IMR-90 (cell line): ENCODE measurements around the gene PCBD1. TPM values are rescaled to one million over a fixed set of nuclear protein-coding genes. Genes with fewer than 3 reads are reported as not detected.
A peak's percentile ranks its signal among the peaks of the same experiment; 100 is the strongest.

Experiments
- ATAC-seq: fragments of 200-7000 bp; cut with Tn5 transposase; 2 replicates; pipeline ENCODE4 v1.9.1; 2020; ENCODE audit warnings: low read depth, mild to moderate bottlenecking, moderate library complexity
- BruUV-seq: library from RNA; stranded (reverse); fragments of 400-500 nt; replicated peaks from 2 replicates; lab custom pipeline; 2021; lab: Mats Ljungman, UMichigan
- CTCF ChIA-PET: fragments of 300-600 bp; formaldehyde crosslinking; extraction: SDS; loops from one replicate; lab custom pipeline; 2021; ENCODE audit warnings: antibody characterized with exemption; lab: Yijun Ruan, JAX
- POLR2A ChIA-PET: fragments of 300-600 bp; sonication (Branson Sonifier 250); formaldehyde crosslinking; loops from one replicate; lab custom pipeline; 2022; ENCODE audit warnings: antibody characterized with exemption; ENCODE audit not compliant: unreplicated experiment; lab: Charles Lee
- DNase-seq: peaks from one replicate; pipeline ENCODE4 v3.0.0; 2013
- H2AFZ ChIP-seq: replicated peaks from 2 replicates; pipeline ENCODE3; 2013; ENCODE audit warnings: low read length, mild to moderate bottlenecking; ENCODE audit not compliant: poor library complexity
- H2AK5ac ChIP-seq: 2 replicates; pipeline ENCODE4 v1.6.1; 2013; ENCODE audit warnings: low read depth, low read length, inconsistent platforms
- H2AK9ac ChIP-seq: replicated peaks from 2 replicates; pipeline ENCODE3; 2013; ENCODE audit warnings: mild to moderate bottlenecking, low read depth, low read length, moderate library complexity; ENCODE audit not compliant: poor library complexity
- H2BK120ac ChIP-seq: 2 replicates; pipeline ENCODE4 v1.6.1; 2013; ENCODE audit warnings: low read depth, low read length, inconsistent platforms
- H2BK15ac ChIP-seq: 3 replicates; pipeline ENCODE4 v1.6.1; 2013; ENCODE audit warnings: low read depth, low read length, inconsistent platforms
- H2BK20ac ChIP-seq: 2 replicates; pipeline ENCODE4 v1.6.1; 2013; ENCODE audit warnings: low read depth, mild to moderate bottlenecking, inconsistent platforms, low read length, moderate library complexity
- H2BK5ac ChIP-seq: 2 replicates; pipeline ENCODE4 v1.6.1; 2013; ENCODE audit warnings: mild to moderate bottlenecking, low read depth, low read length, inconsistent platforms; ENCODE audit not compliant: poor library complexity, severe bottlenecking
- H3K14ac ChIP-seq: replicated peaks from 2 replicates; pipeline ENCODE4 v1.6.1; 2013; ENCODE audit warnings: low read depth, low read length, inconsistent platforms
- H3K18ac ChIP-seq: 2 replicates; pipeline ENCODE4 v1.6.1; 2013; ENCODE audit warnings: low read depth, low read length, control low read depth
- H3K23ac ChIP-seq: 2 replicates; pipeline ENCODE4 v1.6.1; 2013; ENCODE audit warnings: low read depth, low read length, inconsistent platforms
- H3K27ac ChIP-seq: 2 replicates; pipeline ENCODE4 v1.5.1; 2013; ENCODE audit warnings: mild to moderate bottlenecking, control low read depth, low read length; ENCODE audit not compliant: insufficient read depth
- H3K27me3 ChIP-seq: 2 replicates; pipeline ENCODE4 v1.6.1; 2013; ENCODE audit warnings: low read length; ENCODE audit not compliant: control insufficient read depth, insufficient read depth
- H3K36me3 ChIP-seq: 2 replicates; pipeline ENCODE4 v1.6.1; 2013; ENCODE audit warnings: low read length, mixed read lengths; ENCODE audit not compliant: control insufficient read depth, insufficient read depth
- H3K4ac ChIP-seq: 2 replicates; pipeline ENCODE4 v1.6.1; 2013; ENCODE audit warnings: low read depth, low read length, inconsistent platforms
- H3K4me1 ChIP-seq: 2 replicates; pipeline ENCODE4 v1.6.1; 2013; ENCODE audit warnings: low read length, mixed read lengths; ENCODE audit not compliant: control insufficient read depth, insufficient read depth
- H3K4me2 ChIP-seq: 2 replicates; pipeline ENCODE4 v1.6.1; 2013; ENCODE audit warnings: low read depth, mild to moderate bottlenecking, control low read depth, low read length, moderate library complexity
- H3K4me3 ChIP-seq: 2 replicates; pipeline ENCODE4 v1.5.1; 2013; ENCODE audit warnings: low read depth, mild to moderate bottlenecking, control low read depth, low read length, moderate library complexity; ENCODE audit not compliant: insufficient read depth
- H3K56ac ChIP-seq: 2 replicates; pipeline ENCODE4 v1.6.1; 2013; ENCODE audit warnings: low read length, inconsistent platforms; ENCODE audit not compliant: insufficient read depth; ENCODE audit errors: extremely low read depth
- H3K79me1 ChIP-seq, 2 experiments: 2 replicates each; pipeline ENCODE4 v1.6.1; 2013; ENCODE audit warnings: low read length in 2 of 2, inconsistent platforms in 1 of 2, low read depth in 1 of 2
- H3K9ac ChIP-seq: 2 replicates; pipeline ENCODE4 v1.6.1; 2013; ENCODE audit warnings: low read depth, low read length, control low read depth
- H3K9me1 ChIP-seq: 2 replicates; pipeline ENCODE4 v1.6.1; 2013; ENCODE audit warnings: low read length, inconsistent platforms; ENCODE audit not compliant: insufficient read depth
- H3K9me3 ChIP-seq: 2 replicates; pipeline ENCODE4 v1.6.1; 2013; ENCODE audit warnings: low read length; ENCODE audit not compliant: control insufficient read depth, insufficient read depth
- H4K20me1 ChIP-seq: 2 replicates; pipeline ENCODE4 v1.6.1; 2013; ENCODE audit warnings: low read length, inconsistent platforms; ENCODE audit not compliant: insufficient read depth
- H4K5ac ChIP-seq: 2 replicates; pipeline ENCODE4 v1.6.1; 2013; ENCODE audit warnings: mild to moderate bottlenecking, low read depth, low read length, control low read depth
- H4K8ac ChIP-seq, 2 experiments: 2 replicates each; pipeline ENCODE4 v1.6.1; 2013; ENCODE audit warnings: low read depth in 2 of 2, low read length in 2 of 2, control low read depth in 1 of 2, inconsistent platforms in 1 of 2
- H4K91ac ChIP-seq: 2 replicates; pipeline ENCODE4 v1.6.1; 2013; ENCODE audit warnings: low read depth, low read length, inconsistent platforms; ENCODE audit not compliant: insufficient read depth
- CEBPB ChIP-seq: IDR thresholded peaks from 2 replicates; pipeline ENCODE4 v1.6.1; 2012; ENCODE audit warnings: low read depth, low read length, improper control_type of control experiment
- FOS ChIP-seq: fragments of 150-350 bp; IDR thresholded peaks from 2 replicates; pipeline ENCODE4 v1.6.1; 2016; ENCODE audit warnings: low read depth, low read length
- WGBS, 2 experiments: methylation state at CpG; one replicate each; pipeline versions ENCODE4 v1.1.5 to v1.1.7; 2013; ENCODE audit warnings: missing lambda C conversion rate in 2 of 2; ENCODE audit not compliant: insufficient read length in 1 of 2; ENCODE audit errors: extremely low coverage in 2 of 2; 5-methylcytosine and 5-hydroxymethylcytosine counted together
- dilution Hi-C: fragments of 300-500 bp; cut with HindIII; formaldehyde crosslinking; loops from one replicate; pipeline ENCODE4 v1.14.3; 2018; ENCODE audit warnings: low sequenced_read_pairs; ENCODE audit not compliant: unreplicated experiment
- in situ Hi-C: fragments of 300-500 bp; cut with MboI; formaldehyde crosslinking; loops from 3 replicates; pipeline ENCODE4 v1.14.3; 2019; ENCODE audit warnings: low sequenced_read_pairs, inconsistent platforms, mixed read lengths
- intact Hi-C: fragments of 100-400 bp; cut with micrococcal nuclease; formaldehyde crosslinking; loops from 2 replicates; pipeline ENCODE4 v1.10.0; 2022
- polyA plus RNA-seq, 3 experiments: library from polyadenylated mRNA; depleted of rRNA; stranded (reverse); fragments of >200 nt; gene quantifications; 2 replicates each; pipeline ENCODE4 v1.2.3, GENCODE V29; 2012; ENCODE audit warnings: low replicate concordance in 1 of 3
- total RNA-seq: library from RNA; depleted of rRNA; stranded (reverse); fragments of >200 nt; gene quantifications from 2 replicates; pipeline ENCODE4 v1.2.3, GENCODE V29; 2012

Gene PCBD1
- total and polyA plus RNA-seq, 2 of the 4 experiments (the other 2 are of a cell fraction): 15.8 to 31.6 TPM

GRCh38 chr10:70849582-70850016, 38.8 kb downstream of the PCBD1 start:
- no peak overlapping the region for H3K56ac ChIP-seq
- ChIA-PET CTCF (no interaction called here), POLR2A (no interaction called here)
- H3K23ac ChIP-seq: no peak overlapping the region; the same call in 1 of the 2 replicates
- dilution Hi-C loops (no loop called here), intact Hi-C loops (no loop called here), in situ Hi-C loops (no loop called here)
- no TSS peak for BruUV-seq
- no peaks in the 10 kb centered on the region; the same call in 1 of the 2 replicates for H4K20me1 ChIP-seq
- H3K27ac ChIP-seq: peak overlapping the region; percentile 39; the same call in 1 of the 2 replicates
- WGBS, 2 experiments: no CpG with 5 or more reads among the region's 2 CpGs
- no peaks in the 10 kb centered on the region for H3K9me3 ChIP-seq
- peak overlapping the region; percentile 21; the same call in 1 of the 2 replicates for H4K5ac ChIP-seq
- no peak overlapping the region for H2AFZ ChIP-seq
- H4K8ac ChIP-seq: peak overlapping the region in 1 of 2 experiments; percentile 62; a peak in 2 of 4 replicates
- peak overlapping the region; percentile 23; the same call in 1 of the 2 replicates for H2AK5ac ChIP-seq
- H2AK9ac ChIP-seq: no peak overlapping the region
- H3K18ac ChIP-seq: peak overlapping the region; percentile 89; the same call in 1 of the 2 replicates
- H3K4me1 ChIP-seq: peaks cover 16% of the 10 kb centered on the region
- DNase-seq: peak; percentile 95
- H3K36me3 ChIP-seq: peaks cover 15% of the 10 kb centered on the region
- H3K9me1 ChIP-seq: peaks cover 7% of the 10 kb centered on the region; the same call in 1 of the 2 replicates
- H3K4ac ChIP-seq: peak overlapping the region; percentile 59
- peak overlapping the region; percentile 85 for H2BK5ac ChIP-seq
- peak overlapping the region; percentile 58 for H2BK120ac ChIP-seq
- TF ChIP-seq FOS (no peak), CEBPB (no peak)
- peaks cover 22 to 38% of the 10 kb centered on the region in 2 experiments for H3K79me1 ChIP-seq
- no peak overlapping the region; the same call in 1 of the 2 replicates for H2BK20ac ChIP-seq
- H2BK15ac ChIP-seq: no peak overlapping the region; the same call in 2 of the 3 replicates
- H4K91ac ChIP-seq: 0 out of 2 replicates have a peak overlapping the region, but pooled peaks have one; percentile 23
- H3K9ac ChIP-seq: no peak overlapping the region
- peak overlapping the region; percentile 74; the same call in 1 of the 2 replicates for H3K4me2 ChIP-seq
- H3K4me3 ChIP-seq: no peak overlapping the region
- peak; percentile 86 for ATAC-seq
- peak overlapping the region; percentile 48; the same call in 1 of the 2 replicates for H3K14ac ChIP-seq
- no peaks in the 10 kb centered on the region for H3K27me3 ChIP-seq
